Measurements from ENCODE around the gene TMEM219.
"Not testable (repeated sequence)": the region's sequence is repeated elsewhere in the genome, so short reads cannot be mapped to it uniquely, and the experiment has no call there.

The TMEM219 gene, protein sequence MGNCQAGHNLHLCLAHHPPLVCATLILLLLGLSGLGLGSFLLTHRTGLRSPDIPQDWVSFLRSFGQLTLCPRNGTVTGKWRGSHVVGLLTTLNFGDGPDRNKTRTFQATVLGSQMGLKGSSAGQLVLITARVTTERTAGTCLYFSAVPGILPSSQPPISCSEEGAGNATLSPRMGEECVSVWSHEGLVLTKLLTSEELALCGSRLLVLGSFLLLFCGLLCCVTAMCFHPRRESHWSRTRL

DNA sequence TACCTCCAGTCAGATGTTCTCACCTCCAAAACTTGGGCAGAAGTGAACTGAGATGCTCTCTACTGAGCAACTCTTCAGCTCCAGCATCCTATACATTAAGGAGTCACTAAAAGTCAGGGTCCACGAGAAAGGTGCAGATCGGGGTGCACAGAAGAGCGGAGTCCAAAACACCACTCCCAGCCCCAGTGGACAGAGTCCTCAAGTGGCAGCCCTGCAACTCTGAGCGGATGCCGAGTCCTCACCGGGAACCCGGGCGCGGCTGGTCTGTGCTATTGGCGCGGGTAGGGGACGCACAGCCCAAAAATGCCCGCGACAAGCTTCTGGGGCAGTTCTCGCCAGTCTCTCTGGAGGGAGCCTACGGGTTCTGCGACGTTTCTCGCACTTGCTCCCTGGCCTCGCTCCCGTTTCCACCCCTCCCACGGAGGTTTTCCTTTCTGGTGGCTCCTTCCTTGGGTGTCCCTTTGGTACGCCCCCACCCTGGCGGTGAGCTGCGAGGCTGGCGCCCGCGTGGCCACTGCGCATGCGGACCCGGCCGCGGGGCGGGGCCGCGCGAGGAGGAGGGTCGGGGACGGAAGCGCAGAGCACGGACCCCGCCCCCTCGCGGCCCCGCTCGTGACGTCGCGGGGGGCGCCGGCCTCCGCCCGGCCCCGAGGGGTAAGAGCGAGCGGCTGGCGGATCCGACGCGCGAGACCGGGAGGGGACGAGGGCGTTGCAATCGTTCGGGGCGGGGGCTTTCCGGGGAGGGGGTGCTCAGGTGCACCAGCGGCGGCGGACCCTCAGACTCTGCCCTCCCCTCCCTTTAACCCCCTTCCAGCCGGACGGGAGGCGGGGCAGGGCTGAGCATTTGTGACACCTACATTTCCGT lies at the start of gene TMEM219:
Gene TMEM219 (plus strand): TSS at position 601 of the 865 bp plus-strand sequence. CDS start 1,065 bp downstream, outside the sequence.
- H3K4me3 ChIP-seq (ENCODE audit: low read depth, low read length), result peak within 1 kb of the TSS; percentile 74
- DNase-seq (ENCODE audit: low read depth), result peak; percentile 31

DNA sequence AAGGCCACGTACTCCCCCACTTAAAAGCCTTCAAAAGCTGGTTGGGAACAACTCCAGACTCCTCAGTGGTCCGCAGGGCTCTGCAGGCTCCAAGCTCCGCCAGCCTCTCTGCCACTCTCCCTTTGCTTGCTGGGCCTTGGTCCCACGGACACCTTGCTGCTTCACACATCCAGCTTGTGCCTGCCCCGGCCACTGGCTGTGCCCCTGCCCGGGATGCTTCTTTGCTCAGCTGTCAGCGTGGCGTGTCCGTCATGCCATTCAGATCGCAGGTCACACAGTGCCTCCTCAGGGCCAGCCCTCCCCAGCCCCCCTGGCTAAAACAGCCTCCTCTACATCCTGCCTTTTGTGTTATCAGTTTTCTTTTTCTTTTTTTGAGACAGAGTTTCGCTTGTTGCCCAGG lies 49.8 kb upstream of the TMEM219 start:
- DNase-seq (ENCODE audit: low read depth), result no peak
- H3K4me3 ChIP-seq (ENCODE audit: low read depth, low read length), result no peak overlapping the region

DNA sequence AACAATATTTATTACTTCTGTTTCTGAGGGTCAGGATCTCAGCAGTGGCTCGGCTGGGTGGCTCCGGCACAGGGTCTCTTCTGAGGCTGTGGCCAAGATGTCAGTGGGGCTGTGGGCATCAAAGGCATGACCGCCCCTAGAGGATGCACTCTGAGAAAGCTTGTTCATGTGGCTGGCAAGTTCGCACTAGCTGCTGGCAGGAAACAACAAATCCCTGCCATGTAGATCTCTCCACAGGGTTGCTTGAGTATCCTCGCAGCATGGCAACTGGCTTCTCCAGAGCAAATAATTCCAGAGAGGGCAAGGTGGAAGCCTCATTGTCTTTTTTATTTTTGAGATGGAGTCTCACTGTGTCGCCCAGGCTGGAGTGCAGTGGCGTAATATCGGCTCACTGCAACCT lies 48.4 kb upstream of the TMEM219 start:
- H3K4me3 ChIP-seq (ENCODE audit: low read depth, low read length), result no peak overlapping the region
- no peak for DNase-seq (ENCODE audit: low read depth)

DNA sequence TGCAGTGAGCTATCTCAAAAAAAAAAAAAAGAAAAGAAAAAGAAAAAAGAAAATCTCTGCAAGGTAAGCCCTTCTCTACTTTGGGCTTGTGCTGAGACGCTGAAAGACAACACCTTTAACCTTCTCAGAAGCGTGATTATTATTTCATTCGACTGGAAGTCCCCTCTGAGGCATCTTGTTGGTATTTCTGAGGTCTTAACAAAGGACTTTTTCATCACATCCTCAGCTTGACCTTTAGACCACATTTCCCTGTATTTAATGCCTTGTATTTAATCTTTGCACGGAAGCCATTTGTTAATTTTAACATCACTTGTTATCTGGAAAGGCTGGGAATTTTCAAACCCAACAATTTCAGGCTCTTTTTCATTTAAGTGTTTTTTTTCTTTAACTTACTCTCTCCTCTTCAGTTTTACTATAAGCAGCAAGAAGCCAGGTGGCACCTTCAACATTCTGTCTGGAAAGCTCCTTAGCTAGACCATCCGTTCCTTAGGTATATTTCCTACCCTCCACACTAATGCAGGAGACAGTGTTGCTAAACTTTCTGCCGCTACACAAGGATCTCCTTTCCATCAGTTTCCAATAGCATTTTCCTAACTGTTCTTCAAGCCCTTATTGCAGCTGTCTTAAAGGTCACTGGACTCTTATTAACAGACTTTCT lies 46.2 kb upstream of the TMEM219 start:
- DNase-seq (ENCODE audit: low read depth), result no peak
- no peak overlapping the region for H3K4me3 ChIP-seq (ENCODE audit: low read depth, low read length)

DNA sequence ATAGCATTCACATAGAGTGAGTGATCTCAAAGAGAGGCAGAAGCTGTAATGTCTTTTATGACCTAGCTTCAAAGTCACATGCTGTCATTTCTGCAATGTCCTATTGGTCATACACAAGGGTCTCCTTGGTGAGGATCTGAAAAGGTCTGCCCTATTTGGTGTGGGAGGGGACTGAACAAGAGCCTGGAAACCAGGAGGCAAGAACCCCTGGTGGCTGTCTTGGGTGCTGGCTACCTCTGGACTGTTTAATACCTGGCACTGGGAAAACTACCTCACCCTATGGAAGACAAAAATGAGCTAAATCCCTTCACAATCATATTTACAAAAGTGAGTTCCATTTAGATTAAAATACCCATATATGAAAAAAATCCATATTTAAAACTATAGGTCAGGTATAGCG lies 44.9 kb upstream of the TMEM219 start:
- DNase-seq (ENCODE audit: low read depth), result no peak
- no peak overlapping the region for H3K4me3 ChIP-seq (ENCODE audit: low read depth, low read length)

DNA sequence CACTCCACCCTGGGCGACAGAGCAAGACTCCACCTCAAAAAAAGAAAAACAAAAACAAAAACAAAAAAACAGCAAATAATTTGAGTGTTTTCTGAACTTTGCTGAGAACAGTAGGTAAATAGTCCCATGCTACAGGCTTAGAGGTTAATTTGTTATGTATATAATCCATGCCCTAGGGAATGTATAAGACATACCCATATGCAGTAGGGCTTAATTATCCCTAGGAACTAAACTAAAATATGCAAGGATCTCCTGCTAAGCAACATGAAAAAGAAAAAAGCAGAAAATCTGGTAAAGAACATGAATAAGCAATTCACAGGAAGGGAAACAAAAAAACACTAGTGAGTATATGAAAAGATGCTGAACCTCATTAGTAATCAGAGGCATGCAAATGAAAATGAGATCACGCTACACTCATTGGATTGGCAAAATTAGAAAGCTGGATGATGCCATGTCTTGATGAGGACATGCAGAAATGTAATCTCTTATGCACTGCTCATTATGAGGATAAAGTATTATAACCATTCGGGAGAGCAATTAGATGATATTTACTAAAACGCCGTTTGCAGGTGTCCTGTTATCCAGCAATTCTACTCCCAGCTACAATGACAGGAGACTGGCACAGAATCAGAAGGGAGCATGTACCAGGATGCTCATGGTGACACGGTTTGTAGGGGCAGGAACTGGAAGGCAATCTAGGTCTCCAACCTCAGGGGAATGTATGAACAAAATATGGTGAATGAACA lies 41.4 kb upstream of the TMEM219 start:
- DNase-seq (ENCODE audit: low read depth), result no peak
- no peak overlapping the region for H3K4me3 ChIP-seq (ENCODE audit: low read depth, low read length)

DNA sequence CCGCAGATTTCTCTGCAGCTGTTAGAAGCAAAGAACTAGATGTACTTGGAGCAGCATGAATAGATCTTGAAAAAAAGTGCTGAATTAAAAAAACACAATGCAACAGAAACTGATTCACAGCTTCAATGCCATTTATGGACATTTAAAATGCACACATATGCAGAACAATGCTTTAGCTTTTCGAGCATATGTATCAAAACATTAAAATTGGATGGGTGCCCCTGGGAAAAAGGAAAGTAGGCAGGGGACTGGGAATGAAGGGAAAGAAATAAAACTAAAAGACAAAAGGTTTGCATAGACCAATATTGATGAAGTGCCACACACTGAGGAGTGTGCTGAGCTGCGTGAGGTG lies 40.9 kb upstream of the TMEM219 start:
- no peak overlapping the region for H3K4me3 ChIP-seq (ENCODE audit: low read depth, low read length)
- DNase-seq (ENCODE audit: low read depth), result no peak

DNA sequence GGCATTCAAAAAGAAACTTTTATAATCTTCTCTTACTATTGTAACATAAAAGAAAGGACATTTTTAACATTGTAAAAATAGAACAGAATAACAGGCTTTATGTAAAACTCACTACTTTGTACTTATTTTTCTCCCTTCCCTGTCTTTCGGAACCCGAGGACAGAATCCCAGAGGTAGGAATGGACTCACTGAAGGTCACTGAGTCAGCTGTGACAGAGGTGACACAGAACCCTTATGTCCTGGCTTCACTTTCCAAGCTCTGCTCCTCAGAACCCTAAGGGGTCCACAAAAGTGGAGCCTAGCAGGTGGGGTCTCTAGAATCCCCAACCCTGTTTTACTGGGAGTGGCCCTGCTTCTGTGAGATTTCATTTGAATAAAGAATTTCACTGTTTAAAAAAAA lies 39.6 kb upstream of the TMEM219 start:
- DNase-seq (ENCODE audit: low read depth), result no peak
- no peak overlapping the region for H3K4me3 ChIP-seq (ENCODE audit: low read depth, low read length)

DNA sequence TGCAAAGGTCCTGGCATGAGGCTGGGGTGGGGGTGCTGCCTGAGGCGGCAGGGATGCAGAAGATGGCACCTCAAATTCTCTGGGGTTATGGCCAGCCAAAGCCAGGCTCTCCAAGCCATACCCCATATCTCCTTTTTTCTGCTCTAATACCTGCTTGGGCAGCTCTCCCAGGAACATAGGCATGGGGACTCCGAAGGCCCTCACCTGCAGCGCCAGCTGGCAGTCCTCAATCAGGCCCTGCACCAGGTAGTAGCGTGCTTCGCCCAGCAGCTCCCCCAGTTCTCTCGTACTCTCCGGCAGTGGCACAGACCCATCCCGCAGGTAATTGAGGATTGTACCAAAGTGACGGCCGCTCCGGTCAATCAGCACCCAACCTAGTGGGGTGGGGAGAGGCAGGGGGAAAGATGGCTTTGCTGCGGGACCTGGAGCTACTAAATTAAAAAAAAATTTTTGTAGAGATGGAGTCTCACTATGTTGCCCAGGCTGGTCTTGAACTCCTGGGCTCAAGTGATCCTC lies 38.8 kb upstream of the TMEM219 start:
- DNase-seq (ENCODE audit: low read depth), result no peak
- H3K4me3 ChIP-seq (ENCODE audit: low read depth, low read length), result no peak overlapping the region

DNA sequence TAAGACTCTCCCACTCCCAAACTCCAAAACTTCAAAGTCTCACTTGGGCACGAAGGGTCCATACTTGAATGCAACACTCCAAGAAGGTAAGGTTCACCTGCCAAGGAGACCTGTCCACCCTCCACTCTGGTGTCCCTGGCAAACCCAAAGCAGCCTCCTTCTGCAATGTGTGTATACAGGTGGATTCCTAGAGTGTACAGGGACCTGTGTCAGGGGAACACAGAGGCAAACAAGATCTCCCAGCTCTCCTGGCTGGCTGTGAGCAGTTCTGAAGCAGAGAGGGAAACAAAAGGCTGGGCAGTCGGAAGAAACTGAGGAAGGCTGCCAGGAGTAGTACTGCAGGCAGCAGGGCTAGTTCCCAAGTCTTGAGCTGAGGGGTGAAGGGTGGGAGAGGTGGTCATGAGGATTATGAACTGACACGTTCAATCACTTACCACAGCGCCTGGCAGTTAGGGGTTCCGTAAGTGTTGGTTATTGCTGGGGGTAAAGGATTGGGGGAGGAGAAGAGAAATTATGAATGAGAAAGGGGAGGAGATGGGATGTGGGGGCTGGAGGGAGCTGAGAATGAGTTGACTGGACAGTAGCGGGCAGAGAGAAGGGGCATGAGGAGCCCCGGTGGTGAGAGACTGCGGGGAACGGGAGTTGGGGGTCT lies 36.6 kb upstream of the TMEM219 start:
- H3K4me3 ChIP-seq (ENCODE audit: low read depth, low read length), result peak overlapping the region; percentile 94
- no peak for DNase-seq (ENCODE audit: low read depth)

DNA sequence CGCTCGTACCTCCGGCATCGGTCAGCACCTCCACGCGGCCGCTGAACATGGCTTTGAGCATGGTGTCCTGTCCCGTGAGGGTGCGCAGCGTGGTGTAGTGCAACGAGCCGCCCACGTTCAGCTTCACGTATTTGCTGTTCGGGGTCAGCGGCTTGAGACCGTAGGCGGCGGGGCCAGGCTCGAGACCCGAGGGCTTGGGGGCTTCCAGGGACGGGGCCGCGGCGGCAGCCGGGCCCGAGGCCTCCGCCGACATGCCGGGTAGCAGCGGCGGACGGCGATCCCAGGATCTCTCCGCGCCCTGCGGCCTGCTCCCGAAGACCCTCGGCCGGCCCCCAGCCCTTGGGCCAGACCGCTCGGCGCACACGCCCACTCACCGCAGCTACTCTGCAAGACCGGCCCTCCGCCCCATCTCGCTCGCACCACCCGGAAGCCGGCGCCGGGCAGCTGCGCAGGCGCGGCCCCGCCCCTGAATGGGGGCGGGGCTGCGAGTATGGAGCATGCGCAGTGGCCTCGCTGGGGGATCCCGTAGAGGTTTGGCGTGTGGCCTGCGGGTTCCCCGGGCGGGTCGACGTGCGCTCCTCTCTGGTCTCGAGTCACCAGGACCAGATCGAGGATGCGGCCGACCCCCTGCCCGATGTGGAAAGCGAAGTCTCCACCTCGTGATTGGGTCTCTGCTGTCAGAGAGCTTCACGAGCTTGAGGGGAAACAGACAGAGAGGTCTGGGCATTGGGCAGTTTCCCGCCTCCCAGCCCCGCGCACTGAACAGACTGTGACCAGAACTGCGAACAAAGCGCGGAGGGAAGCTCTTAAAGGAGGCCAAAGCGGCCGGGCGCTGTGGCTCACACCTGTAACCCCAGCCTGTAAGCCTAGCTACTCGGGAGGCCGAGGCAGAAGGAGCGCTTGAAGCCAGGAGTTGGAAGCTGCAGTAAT lies 35.8 kb upstream of the TMEM219 start, which contains the start of gene KCTD13:
Gene KCTD13 (minus strand): TSS at position 446 of the 930 bp plus-strand sequence. CDS start 193 bp downstream, at position 253.
- H3K4me3 ChIP-seq (ENCODE audit: low read depth, low read length), result peak within 1 kb of the TSS; percentile 94
- DNase-seq (ENCODE audit: low read depth), result peak; percentile 34

DNA sequence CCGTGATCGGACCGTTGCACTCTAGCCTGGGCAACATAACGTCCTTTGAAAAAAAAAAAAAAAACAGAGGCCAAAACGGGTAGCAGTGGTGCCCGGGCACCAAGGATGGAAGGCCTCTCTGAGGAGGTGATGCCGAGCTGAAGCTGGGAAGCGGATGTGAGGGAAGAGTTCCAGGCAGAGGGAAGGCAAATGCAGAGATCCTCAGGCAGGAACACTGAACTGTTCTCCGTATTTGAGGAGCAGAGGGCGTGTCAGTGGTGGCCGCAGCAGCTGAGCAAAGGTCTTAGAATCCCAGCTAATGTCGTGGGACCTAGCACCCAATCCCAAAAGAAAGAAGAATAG lies 35.2 kb upstream of the TMEM219 start:
- DNase-seq (ENCODE audit: low read depth), result no peak
- H3K4me3 ChIP-seq (ENCODE audit: low read depth, low read length), result peak overlapping the region; percentile 94

DNA sequence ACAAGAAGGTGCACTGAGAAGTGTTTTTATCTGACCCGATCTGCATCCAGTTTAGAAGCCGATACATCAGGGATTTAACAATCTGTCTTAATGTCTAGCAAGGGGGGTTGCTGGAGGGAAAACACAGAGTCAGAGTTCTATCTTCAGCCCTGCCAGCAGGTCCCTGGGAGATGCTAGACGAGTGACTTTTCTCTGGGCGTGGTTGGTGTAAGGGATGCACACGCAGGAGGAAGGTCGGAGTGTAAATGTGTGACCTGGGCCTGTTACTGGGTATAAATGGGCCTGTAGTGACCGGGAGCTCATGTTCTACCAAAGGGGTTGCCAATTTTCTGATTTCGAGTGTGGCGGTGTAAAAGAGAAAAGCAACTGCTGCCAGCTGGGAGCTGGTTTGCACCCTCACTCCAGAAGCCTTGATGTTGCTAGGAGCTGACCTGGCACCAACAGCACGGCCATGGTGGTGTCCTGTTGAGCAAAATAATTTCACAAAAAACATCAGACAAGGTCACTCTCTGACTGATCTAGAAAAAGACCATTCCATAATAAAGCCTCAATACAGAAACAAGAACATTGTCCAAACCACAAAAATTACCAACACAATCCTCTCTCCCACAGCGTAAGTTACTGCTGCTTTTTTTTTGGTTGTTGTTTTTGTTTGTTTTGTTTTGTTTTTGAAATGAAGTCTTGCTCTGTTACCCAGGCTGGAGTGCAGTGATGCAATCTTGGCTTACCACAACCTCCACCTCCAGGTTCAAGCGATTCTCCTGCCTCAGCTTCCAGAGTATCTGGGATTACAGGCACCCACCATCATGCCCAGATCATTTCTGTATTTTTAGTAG lies 34.6 kb upstream of the TMEM219 start:
- DNase-seq (ENCODE audit: low read depth), result no peak
- peak overlapping the region; percentile 94 for H3K4me3 ChIP-seq (ENCODE audit: low read depth, low read length)

DNA sequence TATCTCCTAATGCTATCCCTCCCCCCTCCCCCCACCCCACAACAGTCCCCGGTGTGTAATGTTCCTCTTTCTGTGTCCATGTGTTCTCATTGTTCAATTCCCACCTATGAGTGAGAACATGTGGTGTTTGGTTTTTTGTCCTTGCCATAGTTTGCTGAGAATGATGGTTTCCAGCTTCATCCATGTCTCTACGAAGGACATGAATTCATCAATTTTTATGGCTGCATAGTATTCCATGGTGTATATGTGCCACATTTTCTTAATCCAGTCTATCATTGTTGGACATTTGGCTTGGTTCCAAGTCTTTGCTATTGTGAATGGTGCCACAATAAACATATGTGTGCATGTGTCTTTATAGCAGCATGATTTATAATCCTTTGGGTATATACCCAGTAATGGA lies 30.1 kb upstream of the TMEM219 start:
- DNase-seq (ENCODE audit: low read depth); H3K4me3 ChIP-seq (ENCODE audit: low read depth, low read length): not testable (repeated sequence)

DNA sequence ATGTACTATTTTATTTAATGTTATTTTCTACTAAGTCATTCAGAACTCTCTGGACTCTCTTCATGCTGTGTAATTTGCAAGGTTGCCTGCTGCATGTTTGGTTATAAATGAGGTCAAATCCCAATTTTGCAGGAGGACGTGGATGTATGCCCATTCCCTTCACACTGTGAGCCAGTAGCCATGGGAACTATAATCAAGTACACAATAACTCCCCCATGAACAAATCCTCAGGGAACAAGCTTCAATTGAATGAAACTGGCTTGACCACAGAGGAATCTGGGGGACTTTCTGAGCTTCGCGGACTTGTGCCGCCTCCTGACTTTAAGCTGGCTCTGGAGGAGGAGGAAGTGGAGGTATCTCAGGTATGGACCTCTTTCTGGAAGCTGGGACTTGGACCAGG lies 21.2 kb upstream of the TMEM219 start:
- DNase-seq (ENCODE audit: low read depth), result no peak
- H3K4me3 ChIP-seq (ENCODE audit: low read depth, low read length), result no peak overlapping the region

DNA sequence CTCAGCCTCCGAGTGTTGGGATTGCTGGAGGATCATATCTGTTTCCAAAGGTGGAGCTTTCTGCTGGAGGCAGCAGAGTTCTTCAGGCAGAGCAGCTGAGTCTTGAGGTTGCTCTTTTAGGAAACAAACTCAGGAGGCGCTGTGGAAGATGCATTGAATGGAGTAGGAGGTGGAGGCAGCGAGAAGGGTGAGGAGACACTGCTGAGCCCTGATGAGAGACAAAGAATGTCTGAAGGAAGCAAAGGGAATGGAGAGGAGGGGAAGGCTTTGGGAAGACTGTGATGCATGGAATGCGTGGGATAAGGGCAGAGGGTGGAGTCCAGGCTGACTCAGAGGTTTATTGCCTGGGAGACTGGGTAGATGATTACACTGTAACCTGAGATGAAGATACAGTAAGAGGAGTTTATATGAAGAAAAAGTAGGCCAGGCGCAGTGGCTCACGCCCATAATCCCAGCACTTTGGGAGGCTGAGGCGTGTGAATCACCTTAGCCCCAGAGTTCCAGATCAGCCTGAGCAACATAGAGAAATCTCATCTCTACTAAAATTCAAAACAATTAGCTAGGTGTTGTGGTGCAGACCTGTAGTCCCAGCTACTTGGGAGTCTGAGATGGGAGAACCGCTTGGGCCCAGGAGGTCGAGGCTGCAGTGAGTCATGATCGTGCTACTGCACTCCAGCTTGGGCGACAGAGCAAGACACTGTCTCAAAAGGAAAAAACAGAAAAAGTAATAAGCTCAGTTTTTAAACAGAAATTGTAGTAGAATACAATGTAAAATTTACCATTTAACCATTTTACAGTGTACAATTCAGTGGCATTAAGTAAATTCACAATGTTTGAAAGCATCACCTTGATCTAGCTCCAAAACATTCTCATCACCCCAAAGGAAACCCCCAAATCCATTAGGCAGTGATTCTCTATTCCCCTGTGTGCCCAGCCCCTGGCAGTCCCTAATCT lies 17.8 kb upstream of the TMEM219 start:
- no peak overlapping the region for H3K4me3 ChIP-seq (ENCODE audit: low read depth, low read length)

More for the DNA sequence above, 17.8 kb upstream of the TMEM219 start:
- DNase-seq (ENCODE audit: low read depth), result peak; percentile 93

Measured in skeletal muscle cell (primary cell).